C4-2B (cell line): ENCODE data around the gene BMP4.

Experiments used
- CTCF ChIP-seq: fragments of 450-650 bp; conservative IDR thresholded peaks from 2 replicates; pipeline ENCODE4 v1.5.1; 2017; ENCODE audit warnings: mild to moderate bottlenecking
- ZFX ChIP-seq: fragments of 450-650 bp; IDR thresholded peaks from 2 replicates; pipeline ENCODE4 v1.6.1; 2017

GRCh38 chr14:53964249-53964648 lies 7.6 kb upstream of the BMP4 start:
- TF ChIP-seq CTCF (no peak), ZFX (no peak)
